Mucosa of stomach (tissue), 1 donor: Measurements from ENCODE around the gene S100A10.

ENCODE experiments used
- H3K27me3 ChIP-seq: one replicate; pipeline ENCODE4 v1.7.0; 2013; ENCODE audit warnings: mild to moderate bottlenecking, low read length; ENCODE audit not compliant: control insufficient read depth, insufficient read depth
- H3K36me3 ChIP-seq: one replicate; pipeline ENCODE4 v1.7.0; 2013; ENCODE audit warnings: low read length; ENCODE audit not compliant: control insufficient read depth, insufficient read depth
- H3K4me1 ChIP-seq: one replicate; pipeline ENCODE4 v1.7.0; 2013; ENCODE audit warnings: mild to moderate bottlenecking, low read length; ENCODE audit not compliant: control insufficient read depth, insufficient read depth
- H3K4me3 ChIP-seq: one replicate; pipeline ENCODE4 v1.7.0; 2013; ENCODE audit warnings: low read length
- H3K9ac ChIP-seq: one replicate; pipeline ENCODE4 v1.7.0; 2013; ENCODE audit warnings: mild to moderate bottlenecking, low read length, moderate library complexity
- H3K9me3 ChIP-seq: one replicate; pipeline ENCODE4 v1.7.0; 2013; ENCODE audit warnings: mild to moderate bottlenecking, low read length, moderate library complexity; ENCODE audit not compliant: control insufficient read depth
- donor health status: Pancreatic carcinoma.

Gene S100A10

DNA sequence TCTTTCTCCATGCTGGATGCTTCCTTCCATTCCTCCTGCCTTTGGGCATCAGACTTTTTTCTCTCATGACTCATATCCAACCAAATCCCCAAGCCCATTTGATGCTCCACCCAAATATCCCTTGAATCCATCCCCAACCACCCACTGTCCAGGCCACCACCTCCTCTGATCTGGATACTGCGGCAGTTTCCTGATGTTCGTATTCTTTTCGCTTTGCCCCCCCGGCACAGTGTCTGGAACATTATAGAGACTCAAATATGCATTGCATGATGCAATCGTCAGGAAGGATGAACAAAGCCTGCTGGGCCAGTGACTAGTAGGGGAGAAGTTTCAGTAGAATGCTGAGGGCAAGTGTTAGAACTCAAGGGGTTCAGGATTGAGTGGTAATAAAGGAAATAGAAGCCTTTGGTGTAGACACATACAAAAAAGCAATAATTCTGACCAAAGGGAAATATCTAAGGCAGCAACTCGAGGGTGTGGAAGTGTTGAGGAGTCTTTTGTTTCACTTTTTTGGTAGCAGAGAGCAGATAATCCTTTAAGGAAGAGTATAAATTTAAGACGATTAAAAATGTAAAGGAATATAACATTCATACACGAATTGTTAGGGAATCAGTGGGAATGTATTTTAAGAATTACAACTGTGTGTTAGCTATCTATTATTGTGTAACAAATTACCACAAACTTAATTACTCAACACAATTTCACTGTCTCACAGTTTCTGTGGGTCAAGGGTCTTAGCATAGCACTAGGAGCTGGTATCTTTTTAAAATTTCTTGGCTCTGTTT is 35.7 kb upstream of the S100A10 start:
- no peaks in the 10 kb centered on the region for H3K9me3 ChIP-seq
- H3K36me3 ChIP-seq = peaks cover 13% of the 10 kb centered on the region
- no peak overlapping the region for H3K4me3 ChIP-seq
- H3K4me1 ChIP-seq = peaks cover 22% of the 10 kb centered on the region
- H3K9ac ChIP-seq = no peak overlapping the region
- H3K27me3 ChIP-seq = no peaks in the 10 kb centered on the region

DNA sequence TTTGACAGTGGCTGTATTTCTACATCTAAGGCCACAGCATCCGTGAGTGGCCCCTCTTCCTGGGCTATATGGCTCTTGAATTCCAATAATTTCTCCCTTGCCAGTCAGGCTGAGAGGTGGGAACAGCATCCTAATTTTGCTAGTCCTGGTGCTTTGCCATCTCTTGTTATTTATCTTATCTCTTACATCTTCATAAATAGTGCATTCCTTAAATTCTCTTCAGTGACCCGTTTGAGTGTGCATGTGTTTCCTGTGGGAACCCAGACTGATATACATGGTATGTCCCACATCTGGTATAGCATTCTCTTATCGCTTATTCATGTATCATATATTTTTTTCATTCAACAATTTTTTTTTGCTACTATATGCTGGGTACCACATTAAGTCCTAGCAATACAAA is 33.2 kb upstream of the S100A10 start:
- H3K4me3 ChIP-seq = no peak overlapping the region
- no peaks in the 10 kb centered on the region for H3K9me3 ChIP-seq
- H3K4me1 ChIP-seq = peaks cover under 1% of the 10 kb centered on the region
- no peaks in the 10 kb centered on the region for H3K27me3 ChIP-seq
- H3K36me3 ChIP-seq = peaks cover 3% of the 10 kb centered on the region
- H3K9ac ChIP-seq = no peak overlapping the region

DNA sequence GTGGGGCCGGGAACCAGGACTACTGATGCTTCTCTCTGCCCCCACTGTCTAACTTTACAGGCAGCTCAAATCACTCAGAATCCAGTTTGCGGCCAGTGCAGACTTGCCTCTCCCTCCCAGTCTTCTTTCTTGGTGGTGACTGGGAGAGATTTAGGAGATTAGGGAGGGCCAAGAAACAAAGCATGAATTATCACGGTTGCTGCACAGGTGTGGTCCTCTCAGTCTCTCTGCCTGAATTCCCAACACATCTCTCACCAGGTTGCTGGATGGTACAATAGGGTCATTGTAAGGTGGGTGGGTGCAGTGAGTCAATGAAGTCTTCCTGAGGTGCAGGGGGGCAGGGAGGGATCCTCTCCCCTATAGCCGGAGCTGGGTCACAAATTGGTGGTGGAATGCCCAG is 30.6 kb upstream of the S100A10 start:
- Histone ChIP-seq H3K27me3 (no peaks in the 10 kb centered on the region), H3K4me3 (no peak overlapping the region), H3K4me1 (no peaks in the 10 kb centered on the region), H3K36me3 (no peaks in the 10 kb centered on the region), H3K9me3 (no peaks in the 10 kb centered on the region), H3K9ac (no peak overlapping the region)

DNA sequence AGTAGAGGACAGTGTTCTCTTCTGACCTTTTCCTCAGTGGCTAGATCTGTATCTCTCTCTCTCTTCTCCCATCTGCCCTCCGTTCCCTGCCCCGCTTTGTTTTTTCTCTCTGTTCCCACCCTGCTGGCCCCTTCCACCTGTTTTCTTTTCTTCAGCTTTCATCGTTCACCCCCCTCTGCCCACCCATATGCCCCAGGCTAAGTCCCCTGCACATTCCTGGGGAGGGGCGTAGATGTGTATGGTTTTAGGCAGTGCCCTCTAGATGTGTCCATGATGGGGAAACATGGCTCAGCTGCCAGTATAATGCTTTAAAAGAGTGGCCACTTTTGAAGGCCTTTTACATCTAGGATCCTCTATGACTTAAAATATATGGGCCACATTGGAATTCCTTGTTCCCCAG is 29.6 kb upstream of the S100A10 start:
- no peak overlapping the region for H3K9ac ChIP-seq
- no peaks in the 10 kb centered on the region for H3K4me1 ChIP-seq
- no peaks in the 10 kb centered on the region for H3K36me3 ChIP-seq
- H3K27me3 ChIP-seq = no peaks in the 10 kb centered on the region
- no peak overlapping the region for H3K4me3 ChIP-seq
- no peaks in the 10 kb centered on the region for H3K9me3 ChIP-seq

GRCh38 chr1:152022474-152022873 is 28.8 kb upstream of the S100A10 start:
- Histone ChIP-seq H3K9me3 (no peaks in the 10 kb centered on the region), H3K4me3 (no peak overlapping the region), H3K9ac (no peak overlapping the region), H3K27me3 (no peaks in the 10 kb centered on the region), H3K36me3 (no peaks in the 10 kb centered on the region), H3K4me1 (no peaks in the 10 kb centered on the region)

DNA sequence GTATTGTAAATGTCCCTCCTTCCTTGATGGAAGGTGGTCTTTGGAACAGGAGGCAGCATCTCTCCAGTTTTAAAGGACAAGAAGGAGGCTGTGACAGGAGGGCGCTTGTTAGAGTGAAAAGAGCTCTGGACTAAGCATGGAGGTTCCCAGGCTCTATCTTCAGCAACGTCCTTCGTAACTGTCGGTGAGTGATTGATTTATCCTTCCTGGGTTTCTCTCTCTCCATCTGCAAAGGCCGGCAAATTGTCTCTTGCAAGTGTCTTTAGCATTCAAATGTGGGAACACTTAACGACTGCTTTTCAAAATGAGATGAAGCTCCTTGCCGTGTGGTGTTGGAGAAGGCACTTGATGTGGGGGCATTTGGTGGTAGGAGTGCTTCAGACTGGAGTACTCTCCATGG is 27.9 kb upstream of the S100A10 start:
- Histone ChIP-seq H3K9ac (no peak overlapping the region), H3K4me1 (no peaks in the 10 kb centered on the region), H3K27me3 (no peaks in the 10 kb centered on the region), H3K9me3 (no peaks in the 10 kb centered on the region), H3K36me3 (no peaks in the 10 kb centered on the region), H3K4me3 (no peak overlapping the region)

GRCh38 chr1:152020849-152021248 is 27.2 kb upstream of the S100A10 start:
- Histone ChIP-seq H3K9me3 (no peaks in the 10 kb centered on the region), H3K4me1 (no peaks in the 10 kb centered on the region), H3K27me3 (no peaks in the 10 kb centered on the region), H3K4me3 (no peak overlapping the region), H3K9ac (no peak overlapping the region), H3K36me3 (no peaks in the 10 kb centered on the region)

DNA sequence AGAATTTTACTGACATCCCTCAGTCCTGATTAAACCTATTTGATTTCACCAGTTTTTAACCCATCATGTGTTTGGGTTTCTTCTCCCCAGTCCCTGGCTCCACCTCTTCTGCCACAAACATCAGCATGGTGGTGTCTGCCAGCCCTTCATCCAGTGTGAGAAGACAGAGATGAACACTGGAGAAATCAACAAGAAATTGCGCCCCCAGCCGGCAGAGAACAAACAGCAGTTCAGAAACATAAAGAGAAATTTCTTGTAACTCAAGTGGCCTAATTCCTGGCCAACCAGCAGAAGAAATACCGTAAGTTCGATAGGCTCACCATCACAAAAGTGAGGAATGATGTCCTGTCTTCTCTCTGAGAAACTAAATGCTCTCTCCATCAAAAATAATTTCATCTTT is 24.9 kb upstream of the S100A10 start:
- H3K36me3 ChIP-seq = no peaks in the 10 kb centered on the region
- no peaks in the 10 kb centered on the region for H3K27me3 ChIP-seq
- no peak overlapping the region for H3K9ac ChIP-seq
- no peaks in the 10 kb centered on the region for H3K4me1 ChIP-seq
- no peak overlapping the region for H3K4me3 ChIP-seq
- H3K9me3 ChIP-seq = no peaks in the 10 kb centered on the region

- H3K4me3 ChIP-seq = no peak overlapping the region
- no peaks in the 10 kb centered on the region for H3K27me3 ChIP-seq
- H3K9me3 ChIP-seq = no peaks in the 10 kb centered on the region
- H3K36me3 ChIP-seq = no peaks in the 10 kb centered on the region
- no peak overlapping the region for H3K9ac ChIP-seq
- no peaks in the 10 kb centered on the region for H3K4me1 ChIP-seq
These were observed 22.1 kb upstream of the S100A10 start for GRCh38 chr1:152015766-152016165.

- H3K9ac ChIP-seq = no peak overlapping the region
- H3K4me3 ChIP-seq = no peak overlapping the region
- H3K4me1 ChIP-seq = no peaks in the 10 kb centered on the region
- H3K9me3 ChIP-seq = no peaks in the 10 kb centered on the region
- no peaks in the 10 kb centered on the region for H3K27me3 ChIP-seq
- no peaks in the 10 kb centered on the region for H3K36me3 ChIP-seq
These were observed 21.3 kb upstream of the S100A10 start for GRCh38 chr1:152014943-152015342.

DNA sequence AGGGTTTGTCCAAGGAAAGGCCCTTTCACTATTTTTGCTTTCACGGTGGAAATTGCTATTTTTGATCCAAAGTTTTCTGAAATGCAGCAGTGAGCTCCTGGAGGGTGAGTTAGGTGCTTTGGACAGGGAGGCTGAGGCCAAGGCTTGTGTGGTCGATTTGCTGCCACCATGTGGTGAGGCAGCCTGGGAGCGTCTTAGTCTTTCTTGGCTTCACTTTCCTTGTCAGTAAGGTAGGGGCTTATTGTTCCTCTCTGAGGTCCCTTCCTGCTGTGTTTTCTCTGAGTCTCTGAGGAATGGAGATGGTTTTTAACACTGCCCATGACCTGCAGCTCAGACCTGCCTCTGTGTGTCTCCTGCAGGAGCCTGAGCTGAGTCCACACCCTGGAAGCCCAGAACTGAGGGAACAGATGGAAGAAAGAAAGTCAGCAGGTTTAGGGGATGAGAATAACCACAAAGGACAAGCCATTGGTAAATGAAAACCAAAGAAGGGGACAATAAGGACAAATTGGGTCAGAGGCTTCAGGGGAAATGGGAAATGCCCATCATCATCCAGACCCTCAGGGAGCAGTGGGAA is 20.1 kb upstream of the S100A10 start:
- no peak overlapping the region for H3K4me3 ChIP-seq
- H3K36me3 ChIP-seq = no peaks in the 10 kb centered on the region
- H3K27me3 ChIP-seq = no peaks in the 10 kb centered on the region
- H3K4me1 ChIP-seq = no peaks in the 10 kb centered on the region
- H3K9me3 ChIP-seq = no peaks in the 10 kb centered on the region
- H3K9ac ChIP-seq = no peak overlapping the region

GRCh38 chr1:152009691-152010090 is 16.0 kb upstream of the S100A10 start:
- H3K27me3 ChIP-seq = no peaks in the 10 kb centered on the region
- H3K36me3 ChIP-seq = no peaks in the 10 kb centered on the region
- H3K4me1 ChIP-seq = peaks cover 3% of the 10 kb centered on the region
- no peak overlapping the region for H3K4me3 ChIP-seq
- H3K9ac ChIP-seq = no peak overlapping the region
- no peaks in the 10 kb centered on the region for H3K9me3 ChIP-seq
